Stimulated activated effector memory CD8-positive, alpha-beta T cell treated with anti-CD3 and anti-CD28 coated beads, Interleukin-12 subunit alpha, Interleukin-12 subunit beta, amount 100 ng/mL, for 72 hours (primary cell): ENCODE data around the gene CIBAR2.

ENCODE experiments used
- ATAC-seq: fragments of 150-1000 bp; cut with Tn5 transposase; 2 replicates; pipeline ENCODE4 v1.10.0; 2021
- DNase-seq, 2 donors: peaks; one replicate each; pipeline ENCODE4 v3.0.0; 2021 to 2022; ENCODE audit warnings: low spot score in 2 of 2
- H3K27ac Mint-ChIP-seq: one replicate; pipeline ENCODE4 v1.8.0; 2022; ENCODE audit warnings: mild to moderate bottlenecking, mixed read lengths
- H3K36me3 Mint-ChIP-seq: one replicate; pipeline ENCODE4 v1.8.0; 2022; ENCODE audit warnings: mild to moderate bottlenecking, mixed read lengths
- H3K4me1 Mint-ChIP-seq: one replicate; pipeline ENCODE4 v1.8.0; 2022; ENCODE audit warnings: mixed read lengths
- H3K4me3 Mint-ChIP-seq: one replicate; pipeline ENCODE4 v1.8.0; 2022; ENCODE audit warnings: mild to moderate bottlenecking, mixed read lengths
- H3K9me3 Mint-ChIP-seq: one replicate; pipeline ENCODE4 v1.8.0; 2022; ENCODE audit warnings: mixed read lengths

Gene CIBAR2

DNA sequence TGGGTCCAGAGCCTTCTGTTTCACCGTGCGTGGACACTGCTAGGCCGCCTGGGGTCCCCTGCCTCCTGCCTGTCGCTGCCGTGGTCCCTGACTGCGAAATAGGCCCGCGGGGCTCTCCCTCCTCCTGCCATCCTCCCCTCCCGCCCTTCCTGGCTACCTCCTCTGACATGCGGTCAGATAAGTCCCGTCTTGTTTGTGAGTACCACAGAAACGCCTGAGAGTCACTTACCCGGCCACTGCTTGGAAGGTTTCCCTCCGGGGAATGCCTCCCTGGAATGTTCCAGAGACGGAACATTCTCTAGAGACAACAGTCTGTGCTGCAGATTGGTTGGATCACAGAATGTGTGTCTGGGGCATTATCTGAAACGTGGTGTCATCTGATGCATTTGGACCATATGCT lies 22.7 kb downstream of the CIBAR2 start:
- H3K27ac Mint-ChIP-seq: peak overlapping the region; percentile 23

DNA sequence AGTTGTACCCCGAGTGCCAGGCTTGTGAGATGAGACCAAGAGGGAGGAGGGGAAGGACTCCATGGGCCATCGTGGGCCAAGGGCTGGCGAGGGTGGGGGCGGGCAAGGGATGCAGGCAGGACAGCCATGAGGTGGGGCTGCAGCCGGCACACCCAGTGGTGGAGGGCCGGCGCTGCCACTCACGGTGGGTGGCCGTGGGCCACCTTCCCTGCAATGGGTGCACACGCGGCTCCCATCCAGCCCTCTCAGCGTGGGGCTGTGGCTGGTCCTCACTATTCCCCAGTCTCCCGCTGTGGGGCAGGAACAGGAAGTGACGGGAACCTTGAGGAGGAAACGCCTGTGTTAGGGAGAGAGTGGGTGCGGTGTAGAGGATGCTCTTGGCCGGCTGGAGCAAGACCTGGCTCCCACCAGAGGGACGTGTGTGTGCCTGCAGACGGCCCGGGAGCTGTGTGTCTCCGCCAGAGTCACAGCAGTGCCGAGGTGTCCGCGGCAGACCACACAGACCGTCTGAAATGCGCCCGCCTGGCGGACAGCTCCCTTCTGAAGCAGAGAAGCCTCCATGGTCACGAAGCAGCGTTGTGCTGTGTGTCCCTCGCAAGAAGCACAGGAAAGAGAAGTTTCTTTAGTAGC lies 23.6 kb downstream of the CIBAR2 start:
- H3K27ac Mint-ChIP-seq: no peak overlapping the region
- H3K9me3 Mint-ChIP-seq: no peaks in the 10 kb centered on the region
- ATAC-seq (no peak), DNase-seq (no peak)
- no peaks in the 10 kb centered on the region for H3K36me3 Mint-ChIP-seq
- H3K4me1 Mint-ChIP-seq: peaks cover 9% of the 10 kb centered on the region
- no peak overlapping the region for H3K4me3 Mint-ChIP-seq

More for the DNA sequence above, 22.7 kb downstream of the CIBAR2 start:
- Mint-ChIP-seq H3K9me3 (no peaks in the 10 kb centered on the region), H3K36me3 (no peaks in the 10 kb centered on the region), H3K4me3 (no peak overlapping the region), H3K4me1 (peaks cover 9% of the 10 kb centered on the region)
- ATAC-seq (no peak), DNase-seq (no peak)

DNA sequence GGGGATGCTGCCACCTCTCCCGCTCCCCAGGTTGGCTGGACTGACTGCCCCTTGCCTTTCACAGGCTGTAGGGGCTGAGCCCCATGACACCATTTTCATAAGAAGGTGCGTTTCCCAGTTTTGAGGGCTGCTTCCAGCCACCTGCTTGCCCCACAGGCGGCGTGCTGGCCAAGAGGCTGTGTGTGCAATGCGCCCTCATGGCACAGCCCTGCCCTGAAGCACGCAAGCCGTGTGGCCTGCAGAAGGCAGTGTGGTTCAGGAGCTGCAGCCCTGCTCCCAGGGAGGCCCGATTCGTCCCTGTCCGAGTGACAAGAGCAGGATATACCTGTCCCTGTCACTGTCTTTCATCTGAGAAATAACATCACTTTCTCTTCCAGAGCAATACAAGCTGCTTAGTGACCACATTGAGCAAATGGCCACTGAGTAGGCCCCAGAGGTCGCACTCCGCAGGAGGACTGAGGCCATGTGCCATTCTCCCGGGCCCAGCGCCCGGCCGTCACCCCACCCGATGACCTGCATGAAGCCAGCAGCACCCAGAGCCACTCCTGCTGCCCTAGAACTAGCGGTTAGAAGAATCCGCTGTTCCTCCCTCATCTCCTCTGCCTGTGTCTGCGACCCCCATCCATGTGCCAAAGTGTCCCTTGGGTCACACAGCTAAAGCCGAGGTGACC lies 24.2 kb downstream of the CIBAR2 start:
- DNase-seq (no peak), ATAC-seq (no peak)
- Mint-ChIP-seq H3K36me3 (no peaks in the 10 kb centered on the region), H3K27ac (no peak overlapping the region), H3K4me1 (peaks cover 9% of the 10 kb centered on the region), H3K9me3 (no peaks in the 10 kb centered on the region), H3K4me3 (no peak overlapping the region)

DNA sequence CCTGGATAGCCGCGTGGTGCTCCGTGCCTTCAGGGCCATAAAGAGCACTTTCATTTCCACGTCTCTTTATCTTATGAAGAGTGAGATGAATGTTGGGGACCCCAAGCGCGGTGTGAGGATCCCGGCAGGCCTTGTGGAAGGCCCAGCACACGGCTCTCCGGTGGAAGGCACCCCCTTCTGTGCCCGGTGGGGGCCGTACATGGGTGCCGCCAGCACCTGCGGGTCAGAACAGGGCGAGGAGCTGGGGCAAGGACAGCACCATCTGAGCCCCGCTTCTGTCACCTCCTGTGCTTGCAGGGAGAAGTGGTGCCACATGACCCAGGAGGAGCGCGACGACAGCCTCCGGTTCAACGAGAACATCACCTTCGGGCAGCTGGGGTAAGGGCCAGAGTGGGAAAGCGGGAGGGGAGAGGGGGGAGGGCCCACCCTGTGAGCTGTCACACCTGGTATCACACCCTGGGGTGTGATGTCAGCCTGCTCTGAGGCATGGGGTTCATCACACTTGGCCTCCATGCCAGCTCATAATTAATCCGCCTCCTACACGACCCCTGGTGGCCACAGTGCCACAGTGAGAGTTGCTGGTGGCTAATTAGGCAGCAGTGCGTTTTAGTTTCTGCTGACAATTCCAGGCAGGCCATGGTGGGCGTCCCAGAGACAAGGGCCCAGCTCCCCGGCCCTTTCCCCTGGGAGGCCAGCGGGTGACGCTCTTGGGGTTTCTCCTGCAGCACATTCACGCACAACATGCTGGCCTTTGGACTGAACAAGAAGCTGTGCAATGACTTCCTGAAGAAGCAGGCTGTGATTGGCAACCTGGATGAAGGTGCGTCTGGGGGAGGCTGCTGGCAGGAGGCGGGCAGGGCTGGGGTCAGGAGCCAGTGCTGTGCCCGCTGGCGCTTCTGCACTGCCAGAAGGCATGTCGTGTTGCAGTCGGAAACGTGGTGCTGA lies 25.7 kb downstream of the CIBAR2 start:
- DNase-seq: peak; percentile 61 to 79
- no peak overlapping the region for H3K27ac Mint-ChIP-seq
- no peaks in the 10 kb centered on the region for H3K36me3 Mint-ChIP-seq
- H3K4me3 Mint-ChIP-seq: no peak overlapping the region
- peaks cover 9% of the 10 kb centered on the region for H3K4me1 Mint-ChIP-seq
- H3K9me3 Mint-ChIP-seq: no peaks in the 10 kb centered on the region
- ATAC-seq: peak; percentile 92

DNA sequence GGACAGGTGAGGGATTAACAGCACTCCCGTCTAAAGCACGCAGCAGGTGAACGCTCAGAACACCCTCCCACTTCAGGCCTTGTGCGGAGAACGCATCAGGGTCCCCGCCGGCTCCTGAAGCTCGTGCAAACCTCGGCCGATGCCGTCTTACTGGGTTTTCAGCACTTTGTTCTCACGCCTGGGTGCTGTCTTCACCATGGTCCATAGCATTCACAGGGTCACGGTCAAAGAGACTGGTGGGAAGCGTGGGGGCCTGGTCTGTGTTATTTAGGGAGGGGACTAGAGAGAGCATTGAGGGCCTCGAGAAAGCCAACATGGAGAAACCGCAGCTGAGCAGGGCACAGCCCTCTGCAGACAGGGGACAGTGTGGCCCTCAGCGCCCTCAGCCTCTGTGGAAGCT lies 26.6 kb downstream of the CIBAR2 start:
- Mint-ChIP-seq H3K4me3 (no peak overlapping the region), H3K4me1 (peaks cover 9% of the 10 kb centered on the region), H3K27ac (no peak overlapping the region), H3K9me3 (no peaks in the 10 kb centered on the region), H3K36me3 (no peaks in the 10 kb centered on the region)
- no peak for DNase-seq
- ATAC-seq: no peak

DNA sequence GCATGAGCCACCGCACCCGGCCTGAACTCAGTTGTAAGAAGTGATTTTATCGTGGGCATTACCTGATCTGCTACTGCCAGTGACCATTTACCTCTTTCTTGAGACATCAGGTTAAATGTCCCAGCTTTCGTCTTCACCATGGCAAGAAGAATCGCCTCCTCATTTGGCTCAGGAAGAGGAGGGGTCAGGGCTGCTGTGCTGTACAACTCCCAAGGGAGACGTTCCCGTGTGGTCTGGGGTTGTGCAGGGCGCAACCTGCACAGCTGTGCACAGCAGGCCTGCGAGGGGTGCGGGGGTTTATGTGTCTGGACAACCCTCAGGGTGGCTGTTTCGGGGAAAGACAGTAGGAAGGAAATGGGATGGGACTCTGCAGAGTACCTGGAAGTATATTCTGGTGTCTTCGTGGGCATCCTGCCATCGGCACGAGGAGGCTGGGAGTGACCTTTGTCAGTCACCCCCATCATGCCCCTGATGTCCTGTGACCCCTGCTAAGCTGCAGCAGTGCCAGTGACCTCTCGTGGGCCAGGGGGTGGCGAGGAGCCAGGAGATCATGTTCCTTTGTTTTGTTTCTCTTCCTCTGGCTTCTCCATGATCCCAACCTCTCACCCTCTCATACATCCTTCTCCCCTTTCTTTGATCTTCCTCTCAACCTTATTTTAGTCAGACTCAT lies 27.3 kb downstream of the CIBAR2 start:
- H3K4me3 Mint-ChIP-seq: no peak overlapping the region
- no peaks in the 10 kb centered on the region for H3K36me3 Mint-ChIP-seq
- ATAC-seq: no peak
- DNase-seq: no peak
- peaks cover 9% of the 10 kb centered on the region for H3K4me1 Mint-ChIP-seq
- H3K9me3 Mint-ChIP-seq: no peaks in the 10 kb centered on the region
- no peak overlapping the region for H3K27ac Mint-ChIP-seq

DNA sequence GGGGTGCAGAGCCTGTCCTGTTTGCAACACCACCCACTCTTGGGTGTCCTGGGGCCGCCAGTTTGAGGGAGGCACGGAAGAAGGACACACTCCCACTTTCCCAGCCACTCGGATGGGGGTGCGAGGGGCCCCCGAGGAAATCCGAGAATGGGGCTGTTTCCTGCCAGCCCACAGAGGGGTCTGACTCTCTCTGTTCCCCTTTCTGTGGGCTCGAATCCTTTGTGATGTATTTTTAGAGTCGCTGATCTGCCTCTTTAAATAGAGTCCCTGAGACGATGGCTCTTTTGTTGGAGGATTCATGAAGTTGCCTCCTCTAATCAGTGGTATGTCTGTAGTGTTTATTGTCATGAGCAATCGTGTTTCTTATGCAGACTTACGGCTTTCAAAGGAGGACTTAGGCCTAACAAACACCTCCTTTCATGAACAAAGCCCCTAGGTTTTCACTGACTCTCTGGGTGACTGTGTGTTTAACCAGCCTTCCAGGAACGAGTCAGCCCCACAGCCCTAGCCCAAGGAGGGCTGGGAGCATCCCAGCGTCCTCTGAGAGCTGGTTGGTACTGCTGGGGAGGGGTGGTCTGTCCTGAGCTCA lies 29.1 kb downstream of the CIBAR2 start:
- ATAC-seq (no peak), DNase-seq (no peak)
- Mint-ChIP-seq H3K36me3 (no peaks in the 10 kb centered on the region), H3K27ac (peak overlapping the region; percentile 64), H3K4me1 (peaks cover 9% of the 10 kb centered on the region), H3K9me3 (no peaks in the 10 kb centered on the region), H3K4me3 (no peak overlapping the region)

DNA sequence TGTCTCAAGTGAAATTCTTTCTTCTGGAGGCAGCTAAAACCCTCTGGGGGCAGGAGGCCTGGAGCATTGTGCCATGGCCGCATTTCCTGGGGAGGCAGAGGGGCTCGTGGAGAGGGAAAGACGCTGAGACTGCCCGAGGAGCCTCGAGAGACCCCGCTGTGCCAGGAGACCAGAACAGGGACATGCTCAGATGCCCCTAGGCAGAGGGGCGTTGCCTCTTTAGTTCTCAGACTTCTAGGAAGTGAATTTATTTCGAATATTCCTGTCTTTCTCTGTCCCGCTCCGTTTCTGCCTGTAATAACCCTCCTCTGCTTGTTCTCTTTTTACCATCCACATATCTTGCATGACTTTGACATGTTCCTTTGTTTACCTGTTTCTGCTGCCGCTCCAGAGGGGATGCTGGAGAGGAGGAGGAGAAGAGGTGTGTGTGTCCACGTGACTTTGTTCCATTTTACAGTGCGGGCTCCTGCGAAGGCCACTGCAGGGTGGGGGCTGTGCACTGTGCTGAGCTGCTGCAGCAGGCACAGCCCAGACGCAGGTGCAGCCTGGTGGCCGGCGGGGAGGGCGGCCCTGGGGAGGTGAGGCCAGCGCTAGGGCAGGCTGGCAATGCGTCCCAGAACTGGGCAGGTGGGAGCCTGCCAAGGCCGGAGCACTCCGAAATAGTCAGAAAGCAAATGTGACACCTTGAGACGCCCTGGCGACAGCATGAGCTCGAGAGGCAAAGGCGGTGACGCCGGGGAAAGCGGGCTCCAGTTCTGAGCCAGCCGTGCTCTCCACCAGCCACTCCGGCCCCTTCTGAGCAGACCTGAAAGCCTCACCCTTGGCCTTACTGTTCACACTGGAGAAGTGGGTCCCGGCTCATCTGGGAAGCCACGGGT lies 29.9 kb downstream of the CIBAR2 start:
- no peak for ATAC-seq
- Mint-ChIP-seq H3K4me1 (peaks cover 9% of the 10 kb centered on the region), H3K4me3 (no peak overlapping the region), H3K36me3 (no peaks in the 10 kb centered on the region), H3K9me3 (no peaks in the 10 kb centered on the region), H3K27ac (no peak overlapping the region)
- DNase-seq: no peak

DNA sequence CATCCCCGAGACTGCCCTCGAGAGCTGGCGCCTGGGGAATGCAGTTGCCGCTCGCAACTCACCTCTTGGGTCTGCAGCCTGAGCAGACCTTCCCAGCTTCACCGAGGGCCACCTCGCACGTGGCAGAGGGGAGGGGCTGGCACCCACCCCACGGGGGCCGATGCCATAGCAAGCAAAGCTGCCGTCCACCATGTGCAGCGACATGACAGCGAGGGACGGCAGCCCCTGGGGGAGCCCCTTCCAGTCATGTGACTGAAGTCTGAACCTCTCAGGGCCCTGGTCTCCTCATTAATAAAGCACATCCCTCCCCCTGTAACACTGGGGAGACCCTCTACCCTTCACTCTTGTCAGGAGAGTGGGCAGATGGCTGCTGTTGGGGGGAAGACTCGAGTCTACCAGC lies 30.5 kb downstream of the CIBAR2 start:
- no peak overlapping the region for H3K4me3 Mint-ChIP-seq
- H3K9me3 Mint-ChIP-seq: no peaks in the 10 kb centered on the region
- DNase-seq: no peak
- no peak overlapping the region for H3K27ac Mint-ChIP-seq
- no peak for ATAC-seq
- H3K4me1 Mint-ChIP-seq: peaks cover 6% of the 10 kb centered on the region
- no peaks in the 10 kb centered on the region for H3K36me3 Mint-ChIP-seq

DNA sequence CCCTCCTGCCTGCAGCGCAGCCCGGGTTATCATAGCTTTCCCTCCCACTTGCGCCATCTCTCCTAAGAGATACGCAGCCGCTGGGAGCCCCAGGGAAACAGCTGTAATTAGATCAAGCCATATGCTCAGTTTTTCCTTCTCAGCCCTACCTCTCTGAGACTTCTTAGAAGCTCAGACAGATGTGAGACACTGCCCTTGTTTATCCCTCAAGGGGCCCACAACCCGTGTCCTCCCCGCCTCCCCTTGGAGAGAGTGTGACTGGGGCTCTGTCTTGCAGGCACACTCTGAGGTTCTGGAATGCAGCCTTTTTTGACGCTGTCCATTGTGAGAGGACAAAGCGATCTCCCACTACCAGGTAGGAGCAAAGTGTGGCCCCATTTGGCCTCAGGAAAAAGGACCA lies 31.2 kb downstream of the CIBAR2 start:
- Mint-ChIP-seq H3K4me3 (no peak overlapping the region), H3K36me3 (no peaks in the 10 kb centered on the region), H3K27ac (no peak overlapping the region), H3K4me1 (no peaks in the 10 kb centered on the region), H3K9me3 (no peaks in the 10 kb centered on the region)
- DNase-seq: no peak
- ATAC-seq: no peak

DNA sequence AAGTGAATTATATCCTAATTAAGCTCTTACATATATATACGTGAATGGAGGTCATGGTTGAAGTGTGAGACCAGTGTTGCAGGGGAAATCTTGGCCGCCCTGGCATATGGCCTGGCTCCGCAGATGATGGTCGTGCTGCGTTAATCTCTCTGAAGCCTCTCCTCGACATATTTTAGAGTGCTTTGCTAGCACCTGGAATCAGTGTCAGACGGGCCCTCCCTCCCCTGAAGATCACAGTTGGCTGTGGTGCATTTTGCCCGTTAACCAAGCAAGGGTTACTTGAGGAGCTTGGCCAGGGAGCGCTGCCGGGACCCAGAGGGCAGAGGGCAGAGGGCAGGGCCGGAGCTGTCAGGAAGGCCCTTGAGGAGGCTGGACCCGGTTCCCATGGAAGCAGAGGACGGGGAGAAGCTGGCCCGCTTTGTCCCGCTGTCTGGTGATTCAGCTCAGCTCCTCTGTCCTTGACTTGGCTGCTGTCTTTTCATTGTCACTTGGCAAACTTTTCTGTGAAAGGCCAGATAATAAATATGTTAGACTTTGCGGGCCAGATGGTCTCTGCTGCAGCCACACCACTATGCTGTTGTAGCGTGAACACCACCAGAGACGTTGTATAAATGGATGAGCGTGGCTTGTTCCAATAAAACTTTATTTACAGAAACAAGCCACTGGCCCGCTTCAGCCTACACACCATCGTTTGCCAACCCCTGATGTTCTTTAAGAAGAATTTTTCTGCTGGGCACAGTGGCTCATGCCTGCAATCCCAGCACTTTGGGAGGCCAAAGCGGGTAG lies 32.3 kb downstream of the CIBAR2 start:
- H3K36me3 Mint-ChIP-seq: no peaks in the 10 kb centered on the region
- no peak overlapping the region for H3K4me3 Mint-ChIP-seq
- no peaks in the 10 kb centered on the region for H3K4me1 Mint-ChIP-seq
- H3K27ac Mint-ChIP-seq: no peak overlapping the region
- DNase-seq (no peak), ATAC-seq (no peak)
- no peaks in the 10 kb centered on the region for H3K9me3 Mint-ChIP-seq

DNA sequence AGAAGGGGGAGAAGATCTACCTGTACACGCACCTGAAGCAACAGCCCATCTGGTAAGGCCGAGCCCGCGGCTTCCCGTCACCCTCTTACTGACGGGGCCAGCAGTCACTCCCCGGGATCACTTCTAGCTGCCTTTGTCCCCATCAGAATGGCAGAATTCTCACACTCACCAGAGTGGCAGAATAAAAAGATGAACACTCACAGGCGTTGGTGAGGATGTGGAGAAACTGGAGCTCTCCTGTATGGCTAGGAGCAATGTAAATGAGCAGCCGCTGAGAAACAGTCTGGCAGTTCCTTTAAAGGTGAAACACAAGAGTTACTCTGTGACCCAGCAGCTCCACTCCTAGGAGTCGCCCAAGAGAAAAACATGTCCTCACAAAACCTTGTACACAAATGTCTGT lies 33.3 kb downstream of the CIBAR2 start:
- Mint-ChIP-seq H3K27ac (no peak overlapping the region), H3K4me1 (no peaks in the 10 kb centered on the region), H3K9me3 (no peaks in the 10 kb centered on the region), H3K4me3 (no peak overlapping the region), H3K36me3 (peaks cover 8% of the 10 kb centered on the region)
- ATAC-seq: no peak
- no peak for DNase-seq

DNA sequence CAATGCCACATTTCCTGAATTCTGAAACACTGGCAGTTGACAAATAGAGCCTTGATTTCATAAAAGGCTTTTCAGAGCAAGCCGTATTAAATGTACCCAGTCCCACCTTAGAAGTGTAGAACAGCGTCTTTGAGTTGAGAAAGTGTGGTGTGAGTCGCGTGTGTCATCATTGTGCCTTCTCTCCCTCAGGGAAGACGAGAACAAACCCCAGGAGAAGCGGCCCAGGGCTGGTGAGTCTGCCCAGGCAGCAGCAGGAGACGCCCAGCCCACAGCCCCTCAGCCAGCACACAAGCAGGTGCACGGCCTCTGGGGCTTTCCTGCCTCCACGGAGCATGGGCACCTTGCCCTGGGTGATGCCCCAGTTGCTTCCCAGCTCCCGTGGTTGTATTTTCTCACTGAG lies 34.0 kb downstream of the CIBAR2 start:
- H3K4me1 Mint-ChIP-seq: no peaks in the 10 kb centered on the region
- H3K27ac Mint-ChIP-seq: no peak overlapping the region
- DNase-seq: no peak
- no peaks in the 10 kb centered on the region for H3K9me3 Mint-ChIP-seq
- peaks cover 11% of the 10 kb centered on the region for H3K36me3 Mint-ChIP-seq
- no peak overlapping the region for H3K4me3 Mint-ChIP-seq
- no peak for ATAC-seq
